Naive thymus-derived CD8-positive, alpha-beta T cell (primary cell): ENCODE results near the gene CDC42BPA. TPM values are rescaled to one million over a fixed set of nuclear protein-coding genes. Genes with fewer than 3 reads are reported as not detected.
"Not testable (repeated sequence)": the region's sequence is repeated elsewhere in the genome, so short reads cannot be mapped to it uniquely, and the experiment has no call there.

ENCODE experiments used
- ATAC-seq, 2 donors: fragments of 150-1000 bp; cut with Tn5 transposase in 1 of 2; sonication (Bioruptor Pico), chemical (Tn5 transposase) in 1 of 2; 1 replicate in 1 of 2; 2 replicates in 1 of 2; pipeline ENCODE4 v1.10.0; 2021; ENCODE audit warnings: mild to moderate bottlenecking in 2 of 2, moderate library complexity in 2 of 2
- POLR2A ChIA-PET: fragments of 350-600 bp; sonication (Branson Sonifier 250); formaldehyde crosslinking; loops from one replicate; lab custom pipeline; 2021; ENCODE audit warnings: antibody characterized with exemption; lab: Charles Lee
- DNase-seq, 10 donors: peaks; one replicate each; pipeline versions ENCODE4 v3.0.0 to v3.0.0-alpha.2; 2020 to 2022
- H3K27ac Mint-ChIP-seq, 10 donors: one replicate each; pipeline ENCODE4 v1.8.0; 2020 to 2022; ENCODE audit warnings: mild to moderate bottlenecking in 10 of 10, mixed read lengths in 10 of 10, moderate library complexity in 4 of 10, inconsistent platforms in 1 of 10
- H3K27me3 Mint-ChIP-seq, 5 donors: one replicate each; pipeline ENCODE4 v1.8.0; 2021 to 2022; ENCODE audit warnings: mixed read lengths in 5 of 5
- H3K36me3 Mint-ChIP-seq, 3 donors: one replicate each; pipeline ENCODE4 v1.8.0; 2020 to 2022; ENCODE audit warnings: mixed read lengths in 3 of 3, mild to moderate bottlenecking in 2 of 3, inconsistent platforms in 1 of 3
- H3K4me1 Mint-ChIP-seq, 4 donors: one replicate each; pipeline ENCODE4 v1.8.0; 2021 to 2022; ENCODE audit warnings: mixed read lengths in 4 of 4
- H3K4me3 Mint-ChIP-seq, 10 donors: one replicate each; pipeline ENCODE4 v1.8.0; 2020 to 2022; ENCODE audit warnings: mild to moderate bottlenecking in 10 of 10, mixed read lengths in 10 of 10, moderate library complexity in 6 of 10, inconsistent platforms in 1 of 10
- H3K9me3 Mint-ChIP-seq, 9 donors: one replicate each; pipeline ENCODE4 v1.8.0; 2020 to 2022; ENCODE audit warnings: mixed read lengths in 9 of 9, mild to moderate bottlenecking in 3 of 9, inconsistent platforms in 1 of 9, moderate library complexity in 1 of 9
- polyA plus RNA-seq, 3 donors: library from polyadenylated mRNA; unstranded; fragments of 300-500 nt; fragmentation: Illumina TruSeq; gene quantifications; one replicate each; pipeline ENCODE4 v1.2.3, GENCODE V29; 2021
- total RNA-seq, 8 experiments: library from RNA in 2 of 8; stranded (reverse) in 2 of 8; gene quantifications; one replicate each; pipeline ENCODE4 v1.2.3 and lab custom pipeline; 2021 to 2026

Gene CDC42BPA
- total and polyA plus RNA-seq, 5 experiments from 2014 or later = 0.01 to 1.5 (median 0.18) TPM

DNA sequence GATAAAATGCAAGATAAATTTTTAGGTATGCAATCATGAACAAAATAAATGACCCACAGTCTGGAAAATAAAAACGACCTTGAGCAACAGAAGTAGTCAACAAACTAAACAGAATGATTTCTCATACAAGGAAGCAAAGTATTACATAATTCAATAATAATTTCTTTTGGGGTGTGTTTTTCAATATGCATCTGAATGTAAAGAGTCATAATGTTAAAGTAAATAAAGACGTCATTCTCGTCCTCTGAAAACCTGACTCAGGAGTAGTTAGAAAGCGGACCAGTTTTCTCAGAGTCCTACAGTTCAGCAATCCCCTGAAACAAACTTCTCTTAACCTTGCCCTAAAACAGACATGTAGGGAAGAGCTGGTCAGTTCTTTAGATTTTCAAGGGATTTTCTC lies 18.6 kb downstream of the CDC42BPA start:
- Mint-ChIP-seq H3K27me3 (peaks cover 0 to 17% (median 14%) of the 10 kb centered on the region in 5 donors), H3K36me3 (no peaks in the 10 kb centered on the region), H3K4me3 (no peak overlapping the region), H3K4me1 (no peaks in the 10 kb centered on the region), H3K27ac (no peak overlapping the region), H3K9me3 (peaks cover 0 to 8% (median 0%) of the 10 kb centered on the region in 9 donors)
- POLR2A ChIA-PET = no interaction called here
- ATAC-seq (no peak), DNase-seq (no peak)

DNA sequence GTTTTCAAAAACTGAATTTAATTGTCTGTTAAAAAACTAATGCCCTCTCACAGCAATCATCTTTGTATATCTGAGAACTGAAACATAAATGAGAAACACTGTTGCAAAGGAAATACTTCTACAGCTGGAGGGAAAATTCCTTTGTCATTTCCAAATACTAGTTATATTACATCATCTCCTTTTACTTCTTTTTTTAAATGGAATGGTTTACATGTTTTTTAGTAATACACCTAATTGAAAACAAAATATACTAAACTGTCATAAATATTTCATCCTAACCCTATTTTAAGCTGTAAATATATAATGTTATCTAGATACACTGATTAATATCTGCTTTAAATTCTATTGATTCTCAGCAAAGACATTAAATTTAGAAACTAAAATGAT lies 19.1 kb downstream of the CDC42BPA start:
- no peaks in the 10 kb centered on the region for H3K4me1 Mint-ChIP-seq
- POLR2A ChIA-PET = no interaction called here

DNA sequence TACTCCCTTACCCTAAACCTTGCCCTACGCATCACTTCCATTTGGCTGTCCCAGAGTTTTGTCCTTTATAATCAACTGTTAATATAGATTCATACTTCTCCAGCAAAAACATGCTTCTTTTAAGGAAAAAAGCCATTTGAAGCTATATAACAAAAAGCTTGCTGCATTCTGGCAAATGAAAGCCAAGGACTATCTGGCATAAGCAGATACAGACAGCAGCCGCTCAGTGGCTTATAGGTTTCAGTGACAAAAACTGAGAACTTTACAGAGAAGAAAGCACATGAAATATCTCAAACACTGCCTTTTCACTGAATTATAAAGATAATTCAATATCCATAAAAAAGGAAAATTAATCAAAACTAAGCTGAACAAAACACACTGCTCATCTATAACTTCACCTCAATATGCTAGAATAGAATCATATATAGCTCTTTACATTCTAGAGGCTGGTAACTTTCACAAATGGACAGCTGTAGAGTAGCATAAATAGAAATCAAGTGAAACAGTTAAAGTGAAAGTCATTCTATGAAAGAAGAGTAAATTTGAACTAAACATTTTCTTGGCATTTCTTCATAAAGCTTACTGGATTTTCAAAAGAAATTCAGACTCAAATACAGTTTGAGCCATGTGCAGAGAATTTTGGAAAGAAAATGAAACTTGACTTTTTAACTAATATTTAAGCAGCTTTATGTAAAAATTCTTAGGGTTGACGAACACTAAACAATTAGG lies 19.6 kb downstream of the CDC42BPA start:
- H3K4me3 Mint-ChIP-seq = no peak overlapping the region
- H3K27me3 Mint-ChIP-seq = peaks cover 0 to 17% (median 12%) of the 10 kb centered on the region in 5 donors
- no peak for DNase-seq
- no peak for ATAC-seq
- no peaks in the 10 kb centered on the region for H3K4me1 Mint-ChIP-seq
- POLR2A ChIA-PET = interaction anchor here (0.6 kb wide), 1 partner anchor 1070 kb away, joined by 6 read pairs; no protein-coding TSS in a partner anchor
- H3K27ac Mint-ChIP-seq = peak overlapping the region in 1 of 10 donors; percentile 14
- no peaks in the 10 kb centered on the region for H3K36me3 Mint-ChIP-seq
- H3K9me3 Mint-ChIP-seq = peaks cover 0 to 8% (median 0%) of the 10 kb centered on the region in 9 donors

More for the DNA sequence above, 19.1 kb downstream of the CDC42BPA start:
- H3K27me3 Mint-ChIP-seq = peaks cover 0 to 17% (median 12%) of the 10 kb centered on the region in 5 donors
- H3K36me3 Mint-ChIP-seq = no peaks in the 10 kb centered on the region
- H3K4me3 Mint-ChIP-seq = no peak overlapping the region
- DNase-seq = no peak
- peaks cover 0 to 8% (median 0%) of the 10 kb centered on the region in 9 donors for H3K9me3 Mint-ChIP-seq
- no peak overlapping the region for H3K27ac Mint-ChIP-seq
- no peak for ATAC-seq

DNA sequence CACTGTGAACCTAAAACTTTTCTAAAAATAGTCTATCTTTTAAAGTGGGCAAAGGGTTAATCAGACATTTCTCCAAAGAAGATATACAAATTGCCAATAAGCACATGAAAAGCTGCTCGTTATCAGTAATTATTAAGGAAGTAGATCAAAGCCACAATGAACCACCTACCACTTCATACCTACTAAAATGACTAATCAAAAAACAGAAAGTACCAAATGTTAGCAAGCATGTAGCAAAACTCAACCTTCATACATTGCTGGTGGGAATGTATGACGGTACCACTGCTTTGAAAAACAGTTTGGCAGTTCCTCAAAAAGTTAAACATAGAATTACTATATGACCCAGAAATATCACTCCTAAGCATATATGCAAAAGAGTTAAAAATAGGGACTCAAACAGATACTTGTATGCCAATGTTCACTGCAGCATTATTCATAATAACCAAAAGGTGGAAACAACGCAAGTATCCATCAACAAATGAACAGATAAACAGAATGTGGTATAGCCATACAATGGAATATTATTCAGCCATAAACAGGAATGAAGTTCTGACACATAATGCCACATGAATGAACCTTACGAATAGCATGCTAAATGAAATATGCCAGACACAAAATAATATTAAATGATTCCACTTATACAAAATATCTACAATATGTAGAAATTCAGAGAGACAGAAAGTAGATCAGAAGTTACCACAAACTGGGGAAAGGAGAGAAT lies 21.1 kb downstream of the CDC42BPA start:
- H3K4me1 Mint-ChIP-seq = no peaks in the 10 kb centered on the region
- POLR2A ChIA-PET = no interaction called here
- H3K27ac Mint-ChIP-seq = no peak overlapping the region
- no peak overlapping the region for H3K4me3 Mint-ChIP-seq
- ATAC-seq (no peak), DNase-seq (no peak)
- H3K9me3 Mint-ChIP-seq = peaks cover 0 to 8% (median 0%) of the 10 kb centered on the region in 9 donors
- no peaks in the 10 kb centered on the region for H3K36me3 Mint-ChIP-seq
- H3K27me3 Mint-ChIP-seq = peaks cover 0 to 14% (median 9%) of the 10 kb centered on the region in 5 donors

DNA sequence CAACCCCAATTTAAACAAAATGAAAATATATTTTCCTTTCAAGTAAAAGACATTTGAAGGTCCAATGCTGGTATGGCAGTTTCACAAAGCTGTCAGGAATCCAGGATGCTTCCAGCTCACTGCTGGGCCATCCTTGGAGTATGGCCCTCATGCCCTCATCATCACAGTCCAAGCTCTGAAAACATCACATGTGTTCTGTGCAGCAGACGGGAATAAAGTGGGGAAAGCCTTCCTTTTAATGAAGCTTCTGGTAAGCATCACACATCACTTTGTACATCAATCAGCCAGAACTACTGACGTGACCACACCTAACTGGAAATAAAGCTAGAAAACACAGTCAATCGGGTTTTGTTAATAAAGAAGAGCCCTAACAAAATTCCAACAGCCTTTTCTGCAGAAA lies 22.7 kb downstream of the CDC42BPA start:
- POLR2A ChIA-PET = no interaction called here
- no peak overlapping the region for H3K4me3 Mint-ChIP-seq
- ATAC-seq (no peak), DNase-seq (no peak)
- no peak overlapping the region for H3K27ac Mint-ChIP-seq
- H3K9me3 Mint-ChIP-seq = peaks cover 0 to 8% (median 0%) of the 10 kb centered on the region in 9 donors
- H3K36me3 Mint-ChIP-seq = no peaks in the 10 kb centered on the region
- peaks cover 0 to 12% (median 4%) of the 10 kb centered on the region in 5 donors for H3K27me3 Mint-ChIP-seq
- no peaks in the 10 kb centered on the region for H3K4me1 Mint-ChIP-seq

- Mint-ChIP-seq H3K36me3 (peaks cover 0 to 15% (median 6%) of the 10 kb centered on the region in 3 donors), H3K4me3 (no peak overlapping the region), H3K4me1 (no peaks in the 10 kb centered on the region), H3K9me3 (peaks cover 8 to 29% (median 17%) of the 10 kb centered on the region in 9 donors), H3K27me3 (peaks cover 8 to 19% (median 10%) of the 10 kb centered on the region in 5 donors), H3K27ac (no peak overlapping the region)
- POLR2A ChIA-PET = no interaction called here
- no peak for DNase-seq
- ATAC-seq = no peak
Measured at GRCh38 chr1:227285745-227286144, 32.5 kb downstream of the CDC42BPA start.

DNA sequence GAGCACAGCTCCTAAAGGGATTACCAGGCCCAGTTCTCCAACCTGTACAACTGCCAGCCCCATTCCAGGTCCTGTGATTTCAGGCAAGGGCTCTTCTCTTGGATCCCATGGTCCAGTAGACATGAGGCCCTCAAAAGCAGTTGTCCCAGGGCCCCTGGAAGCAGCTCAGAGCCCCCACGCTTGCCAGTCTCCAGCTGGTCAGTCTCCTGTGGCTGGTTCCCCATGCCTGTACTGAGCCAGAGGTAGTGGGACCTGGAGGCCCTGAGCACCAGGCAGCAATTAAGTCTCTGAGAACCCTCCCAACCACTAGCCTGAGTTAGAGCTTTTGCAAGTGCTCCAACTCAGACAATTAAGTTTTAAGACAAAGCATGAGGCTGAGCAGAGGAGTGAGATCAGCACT lies 36.9 kb downstream of the CDC42BPA start:
- peaks cover 7 to 28% (median 11%) of the 10 kb centered on the region in 9 donors for H3K9me3 Mint-ChIP-seq
- ATAC-seq = no peak
- POLR2A ChIA-PET = no interaction called here

DNA sequence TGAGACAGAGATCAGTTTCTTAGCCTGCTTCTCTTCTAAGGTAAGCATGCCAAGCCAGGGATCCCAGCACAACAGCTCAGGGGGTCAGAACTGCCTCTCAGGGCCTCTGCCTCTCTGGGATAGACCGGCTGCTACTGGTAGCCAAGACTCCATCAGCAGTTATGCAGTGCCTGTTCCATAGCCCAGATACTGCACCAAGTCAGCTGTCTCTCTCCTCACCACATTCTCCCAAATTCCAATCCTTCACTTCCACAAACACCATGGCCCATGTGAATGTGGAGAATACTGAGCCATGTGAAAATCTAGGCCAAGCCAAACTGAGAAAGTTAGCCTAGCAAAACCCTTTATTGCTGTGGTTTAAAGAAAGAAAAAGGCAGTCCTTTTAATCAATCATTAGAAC lies 37.5 kb downstream of the CDC42BPA start:
- H3K4me1 Mint-ChIP-seq = no peaks in the 10 kb centered on the region
- H3K27ac Mint-ChIP-seq = no peak overlapping the region
- peaks cover 0 to 6% (median 0%) of the 10 kb centered on the region in 3 donors for H3K36me3 Mint-ChIP-seq
- POLR2A ChIA-PET = no interaction called here
- ATAC-seq (no peak), DNase-seq (no peak)
- no peak overlapping the region for H3K4me3 Mint-ChIP-seq
- no peaks in the 10 kb centered on the region for H3K27me3 Mint-ChIP-seq
- H3K9me3 Mint-ChIP-seq = peaks cover 2 to 23% (median 6%) of the 10 kb centered on the region in 9 donors

More for the DNA sequence above, 36.9 kb downstream of the CDC42BPA start:
- no peak overlapping the region for H3K27ac Mint-ChIP-seq
- no peak for DNase-seq
- H3K4me3 Mint-ChIP-seq = no peak overlapping the region
- H3K36me3 Mint-ChIP-seq = peaks cover 0 to 11% (median 5%) of the 10 kb centered on the region in 3 donors
- peaks cover 0 to 5% (median 0%) of the 10 kb centered on the region in 5 donors for H3K27me3 Mint-ChIP-seq
- no peaks in the 10 kb centered on the region for H3K4me1 Mint-ChIP-seq

DNA sequence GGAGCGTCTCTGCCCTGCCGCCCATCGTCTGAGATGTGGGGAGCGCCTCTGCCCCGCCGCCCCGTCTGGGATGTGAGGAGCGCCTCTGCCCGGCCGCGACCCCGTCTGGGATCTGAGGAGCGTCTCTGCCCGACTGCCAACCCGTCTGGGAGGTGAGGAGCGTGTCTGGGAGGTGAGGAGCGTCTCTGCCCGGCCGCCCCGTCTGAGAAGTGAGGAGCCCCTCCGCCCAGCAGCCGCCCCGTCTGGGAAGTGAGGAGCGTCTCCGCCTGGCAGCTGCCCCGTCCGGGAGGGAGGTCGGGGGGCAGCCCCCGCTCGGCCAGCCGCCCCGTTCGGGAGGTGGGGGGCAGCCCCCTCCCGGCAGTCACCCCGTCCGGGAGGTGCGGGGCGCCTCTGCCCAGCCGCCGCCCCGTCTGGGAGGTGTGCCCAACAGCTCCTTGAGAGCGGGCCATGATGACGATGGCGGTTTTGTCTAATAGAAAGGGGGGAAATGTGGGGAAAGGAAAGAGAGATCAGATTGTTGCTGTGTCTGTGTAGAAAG lies 42.1 kb downstream of the CDC42BPA start:
- ATAC-seq, H3K27ac Mint-ChIP-seq, H3K36me3 Mint-ChIP-seq, DNase-seq, H3K27me3 Mint-ChIP-seq, H3K4me3 Mint-ChIP-seq, H3K4me1 Mint-ChIP-seq, POLR2A ChIA-PET: not testable (repeated sequence)
- H3K9me3 Mint-ChIP-seq = peaks cover 0 to 19% (median 2%) of the 10 kb centered on the region in 9 donors

- ATAC-seq = no peak
- DNase-seq = peak in 2 of 10 donors; percentile 1 to 6
- Mint-ChIP-seq H3K9me3 (peaks cover 0 to 19% (median 2%) of the 10 kb centered on the region in 9 donors), H3K27me3 (peaks cover 0 to 12% (median 9%) of the 10 kb centered on the region in 5 donors), H3K27ac (no peak overlapping the region), H3K36me3 (no peaks in the 10 kb centered on the region), H3K4me1 (no peaks in the 10 kb centered on the region), H3K4me3 (no peak overlapping the region)
- POLR2A ChIA-PET = interaction anchor here (0.7 kb wide), 1 partner anchor 38 kb away, joined by 3 read pairs; no protein-coding TSS in a partner anchor
Measured at GRCh38 chr1:227273557-227273956, 44.7 kb downstream of the CDC42BPA start.

GRCh38 chr1:227272428-227272827 lies 45.9 kb downstream of the CDC42BPA start:
- Mint-ChIP-seq H3K4me1 (no peaks in the 10 kb centered on the region), H3K4me3 (no peak overlapping the region), H3K36me3 (no peaks in the 10 kb centered on the region), H3K27me3 (peaks cover 3 to 15% (median 10%) of the 10 kb centered on the region in 5 donors), H3K9me3 (peaks cover 0 to 18% (median 2%) of the 10 kb centered on the region in 9 donors), H3K27ac (no peak overlapping the region)
- POLR2A ChIA-PET = no interaction called here
- DNase-seq (no peak), ATAC-seq (no peak)

- no peak overlapping the region for H3K27ac Mint-ChIP-seq
- no peak for DNase-seq
- no peaks in the 10 kb centered on the region for H3K4me1 Mint-ChIP-seq
- POLR2A ChIA-PET = interaction anchor here (0.6 kb wide), 1 partner anchor 872 kb away, joined by 4 read pairs; no protein-coding TSS in a partner anchor
- H3K9me3 Mint-ChIP-seq = peaks cover 0 to 13% (median 2%) of the 10 kb centered on the region in 9 donors
- no peak for ATAC-seq
- peaks cover 11 to 19% (median 15%) of the 10 kb centered on the region in 5 donors for H3K27me3 Mint-ChIP-seq
- H3K36me3 Mint-ChIP-seq = no peaks in the 10 kb centered on the region
- H3K4me3 Mint-ChIP-seq = no peak overlapping the region
Measured at GRCh38 chr1:227270554-227270953, 47.7 kb downstream of the CDC42BPA start.
